Body of pancreas (tissue), 4 donors: ENCODE measurements around the gene MRGPRG. TPM values are rescaled to one million over a fixed set of nuclear protein-coding genes. Genes with fewer than 3 reads are reported as not detected.

ENCODE experiments used
- ATAC-seq: fragments of 150-250 bp; one replicate; pipeline ENCODE4 v1.9.1; 2016
- DNase-seq, 4 donors: peaks; one replicate each; pipeline ENCODE4 v3.0.0-alpha.2; 2019
- H3K27ac ChIP-seq, 4 donors: fragments of 200-600 bp; sonication (generic); 1 replicate in 3 of 4; 2 replicates in 1 of 4; pipeline versions ENCODE4 v1.5.1 to v1.6.1; 2016 to 2019; ENCODE audit warnings: mild to moderate bottlenecking in 1 of 4, mixed read lengths in 1 of 4, moderate library complexity in 1 of 4
- H3K27me3 ChIP-seq, 2 donors: fragments of 200-600 bp; sonication (generic); one replicate each; pipeline ENCODE4 v1.6.0; 2016; ENCODE audit warnings: mild to moderate bottlenecking in 1 of 2
- H3K36me3 ChIP-seq, 2 donors: fragments of 200-600 bp; sonication (generic); replicated peaks in 1 of 2; 2 replicates each; pipeline ENCODE4 v1.5.1; 2016; ENCODE audit warnings: low read depth in 2 of 2; ENCODE audit not compliant: insufficient read depth in 1 of 2
- H3K4me1 ChIP-seq: fragments of 200-600 bp; sonication (generic); one replicate; pipeline ENCODE4 v1.6.0; 2016
- H3K4me3 ChIP-seq, 2 donors: fragments of 200-600 bp; sonication (generic); 1 replicate in 1 of 2; 2 replicates in 1 of 2; pipeline ENCODE4 v1.5.1; 2016 to 2019
- H3K9me3 ChIP-seq, 3 donors: fragments of 200-600 bp; sonication (generic); 1 replicate in 2 of 3; 2 replicates in 1 of 3; pipeline ENCODE4 v1.5.1; 2016
- CTCF ChIP-seq, 7 experiments: fragments of 450-650 bp in 4 of 7; fragments of 200-600 bp in 3 of 7; sonication (generic) in 3 of 7; IDR thresholded peaks; one replicate each; pipeline ENCODE4 v1.5.1; 2016 to 2019; ENCODE audit warnings: antibody characterized with exemption in 7 of 7
- POLR2A ChIP-seq, 3 donors: fragments of 450-650 bp; IDR thresholded peaks; one replicate each; pipeline ENCODE4 v1.6.1; 2016; ENCODE audit warnings: antibody characterized with exemption in 3 of 3, mild to moderate bottlenecking in 2 of 3
- WGBS, 2 donors: methylation state at CpG; one replicate each; pipeline ENCODE4 v1.1.5; 2017; 5-methylcytosine and 5-hydroxymethylcytosine counted together
- intact Hi-C: fragments of 100-400 bp; cut with DNase I; formaldehyde crosslinking; loops from one replicate; pipeline ENCODE4 v1.15.1; 2023
- total RNA-seq, 2 donors: library from RNA; depleted of rRNA; stranded (reverse); fragments of >200 nt; gene quantifications; one replicate each; pipeline ENCODE4 v1.1.0, GENCODE V29; 2016

Gene MRGPRG
- total RNA-seq, 2 donors from 2014 or later, result not detected

- H3K9me3 ChIP-seq, result no peaks in the 10 kb centered on the region
- H3K4me3 ChIP-seq, result no peak overlapping the region
- intact Hi-C loops, result no loop called here
- no peaks in the 10 kb centered on the region for H3K4me1 ChIP-seq
- TF ChIP-seq POLR2A (IDR thresholded peaks at IDR 0.05) (no peak), CTCF (IDR thresholded peaks at IDR 0.05) (no peak)
- 81 to 90% methylated on average over 6 of the region's 6 CpGs for WGBS, 2 donors
- H3K27me3 ChIP-seq, result no peaks in the 10 kb centered on the region
- H3K36me3 ChIP-seq, result no peaks in the 10 kb centered on the region
- no peak for ATAC-seq
- no peak for DNase-seq
- no peak overlapping the region for H3K27ac ChIP-seq
Observed at GRCh38 chr11:3183523-3183922, 35.1 kb downstream of the MRGPRG start.

GRCh38 chr11:3182462-3182852 lies 36.2 kb downstream of the MRGPRG start:
- Histone ChIP-seq H3K36me3 (no peaks in the 10 kb centered on the region), H3K4me3 (no peak overlapping the region), H3K27ac (no peak overlapping the region), H3K4me1 (no peaks in the 10 kb centered on the region), H3K9me3 (no peaks in the 10 kb centered on the region), H3K27me3 (no peaks in the 10 kb centered on the region)
- intact Hi-C loops, result no loop called here
- no peak for ATAC-seq
- WGBS, 2 donors, result 75 to 86% methylated on average over 1 to 4 of the region's 4 CpGs
- DNase-seq, result peak in 1 of 4 donors; percentile 2
- TF ChIP-seq CTCF (IDR thresholded peaks at IDR 0.05) (no peak), POLR2A (IDR thresholded peaks at IDR 0.05) (no peak)

- H3K4me1 ChIP-seq, result no peaks in the 10 kb centered on the region
- WGBS, 2 donors, result 85 to 92% methylated on average over 11 to 12 of the region's 12 CpGs
- no peaks in the 10 kb centered on the region for H3K27me3 ChIP-seq
- no peaks in the 10 kb centered on the region for H3K9me3 ChIP-seq
- no peaks in the 10 kb centered on the region for H3K36me3 ChIP-seq
- H3K27ac ChIP-seq, result no peak overlapping the region
- intact Hi-C loops, result no loop called here
- ATAC-seq (no peak), DNase-seq (no peak)
- TF ChIP-seq CTCF (IDR thresholded peaks at IDR 0.05) (no peak), POLR2A (IDR thresholded peaks at IDR 0.05) (no peak)
- H3K4me3 ChIP-seq, result no peak overlapping the region
Observed at GRCh38 chr11:3181725-3182461, 36.7 kb downstream of the MRGPRG start.

GRCh38 chr11:3180869-3181268 lies 37.7 kb downstream of the MRGPRG start:
- Histone ChIP-seq H3K4me1 (no peaks in the 10 kb centered on the region), H3K27ac (no peak overlapping the region), H3K9me3 (no peaks in the 10 kb centered on the region), H3K4me3 (no peak overlapping the region), H3K27me3 (no peaks in the 10 kb centered on the region), H3K36me3 (no peaks in the 10 kb centered on the region)
- WGBS, 2 donors, result 75 to 78% methylated on average over 5 of the region's 5 CpGs
- no peak for TF ChIP-seq POLR2A (IDR thresholded peaks at IDR 0.05)
- no peak for TF ChIP-seq CTCF (IDR thresholded peaks at IDR 0.05)
- ATAC-seq (no peak), DNase-seq (no peak)
- intact Hi-C loops, result no loop called here

- Histone ChIP-seq H3K27ac (no peak overlapping the region), H3K4me1 (no peaks in the 10 kb centered on the region), H3K9me3 (no peaks in the 10 kb centered on the region), H3K27me3 (no peaks in the 10 kb centered on the region), H3K4me3 (no peak overlapping the region), H3K36me3 (no peaks in the 10 kb centered on the region)
- no peak for ATAC-seq
- 42 to 49% methylated on average over 2 of the region's 2 CpGs for WGBS, 2 donors
- TF ChIP-seq POLR2A (IDR thresholded peaks at IDR 0.05), result no peak
- no peak for TF ChIP-seq CTCF (IDR thresholded peaks at IDR 0.05)
- DNase-seq, result no peak
- intact Hi-C loops, result no loop called here
Observed at GRCh38 chr11:3178349-3178748, 40.3 kb downstream of the MRGPRG start.
